GM18519 (cell line): ENCODE data around the gene ZXDA.

Source experiments
- ATAC-seq: cut with Tn5 transposase; IDR thresholded peaks from one replicate; pipeline ENCODE4 v1.9.1; 2021; ENCODE audit warnings: mild to moderate bottlenecking, moderate library complexity; ENCODE audit not compliant: unreplicated experiment, low FRiP score

Gene ZXDA

GRCh38 chrX:57871463-57871862 is 38.8 kb downstream of the ZXDA start:
- no peak for ATAC-seq
